Uterus (tissue), 2 donors: ENCODE data around the gene PRR33.

Experiments
- POLR2A ChIP-seq, 2 donors: fragments of 450-650 bp; IDR thresholded peaks; one replicate each; pipeline ENCODE4 v1.6.1; 2016; ENCODE audit warnings: antibody characterized with exemption in 2 of 2, mild to moderate bottlenecking in 1 of 2, moderate library complexity in 1 of 2
- TF ChIP-seq, protein P1 (sequence below), 4 experiments: fragments of 200-600 bp in 2 of 4; fragments of 450-650 bp in 2 of 4; sonication (generic) in 2 of 4; IDR thresholded peaks; one replicate each; pipeline ENCODE4 v1.5.1; 2016 to 2019; ENCODE audit warnings: antibody characterized with exemption in 4 of 4, mild to moderate bottlenecking in 2 of 4, moderate library complexity in 1 of 4

DNA sequence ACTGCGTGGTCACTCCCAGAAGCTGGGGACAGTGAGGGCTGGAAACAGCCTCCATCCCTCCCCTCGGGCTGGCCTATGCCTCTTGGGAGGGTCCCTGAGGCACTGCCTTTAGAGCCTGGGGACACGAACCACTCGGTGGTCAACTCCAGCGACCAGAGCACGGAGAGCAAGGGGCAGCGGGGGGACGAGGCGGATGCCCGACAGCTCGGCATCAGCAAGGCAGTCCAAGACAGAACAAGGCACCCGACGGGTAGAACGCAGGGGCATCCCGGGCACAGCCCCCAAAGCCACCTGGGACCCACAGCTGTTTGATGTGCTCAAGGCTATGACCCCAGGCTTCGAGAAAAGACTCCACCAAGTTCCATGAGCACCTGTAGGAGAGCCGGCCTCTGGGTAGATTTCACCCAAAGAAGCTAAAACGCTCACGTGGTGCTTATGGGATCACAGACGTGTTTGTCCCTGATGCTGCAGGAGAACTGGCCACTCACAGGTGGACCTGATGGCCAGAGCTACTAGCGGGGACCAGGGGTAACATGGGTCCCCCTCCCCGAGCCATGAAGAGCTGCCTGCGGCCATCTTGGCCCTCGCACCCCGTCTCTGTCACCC lies 39.3 kb downstream of the PRR33 start:
- TF ChIP-seq, protein P1, sequence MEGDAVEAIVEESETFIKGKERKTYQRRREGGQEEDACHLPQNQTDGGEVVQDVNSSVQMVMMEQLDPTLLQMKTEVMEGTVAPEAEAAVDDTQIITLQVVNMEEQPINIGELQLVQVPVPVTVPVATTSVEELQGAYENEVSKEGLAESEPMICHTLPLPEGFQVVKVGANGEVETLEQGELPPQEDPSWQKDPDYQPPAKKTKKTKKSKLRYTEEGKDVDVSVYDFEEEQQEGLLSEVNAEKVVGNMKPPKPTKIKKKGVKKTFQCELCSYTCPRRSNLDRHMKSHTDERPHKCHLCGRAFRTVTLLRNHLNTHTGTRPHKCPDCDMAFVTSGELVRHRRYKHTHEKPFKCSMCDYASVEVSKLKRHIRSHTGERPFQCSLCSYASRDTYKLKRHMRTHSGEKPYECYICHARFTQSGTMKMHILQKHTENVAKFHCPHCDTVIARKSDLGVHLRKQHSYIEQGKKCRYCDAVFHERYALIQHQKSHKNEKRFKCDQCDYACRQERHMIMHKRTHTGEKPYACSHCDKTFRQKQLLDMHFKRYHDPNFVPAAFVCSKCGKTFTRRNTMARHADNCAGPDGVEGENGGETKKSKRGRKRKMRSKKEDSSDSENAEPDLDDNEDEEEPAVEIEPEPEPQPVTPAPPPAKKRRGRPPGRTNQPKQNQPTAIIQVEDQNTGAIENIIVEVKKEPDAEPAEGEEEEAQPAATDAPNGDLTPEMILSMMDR (IDR thresholded peaks at IDR 0.05): no peak
- no peak for TF ChIP-seq POLR2A (IDR thresholded peaks at IDR 0.05)
